Fibroblast of upper back skin (primary cell): ENCODE measurements around the gene DUT.
A peak's percentile ranks its signal among the peaks of the same experiment; 100 is the strongest.
"Not testable (repeated sequence)": the region's sequence is repeated elsewhere in the genome, so short reads cannot be mapped to it uniquely, and the experiment has no call there.

Experiments used
- DNase-seq: peaks from one replicate; pipeline ENCODE4 v3.0.0-alpha.2; 2013

Gene DUT

GRCh38 chr15:48330855-48331795 is at the start of gene DUT:
DUT (plus strand) TSS chr15:48331429; CDS start chr15:48331516, 87 bp downstream.
- DNase-seq: peak; percentile 77

DNA sequence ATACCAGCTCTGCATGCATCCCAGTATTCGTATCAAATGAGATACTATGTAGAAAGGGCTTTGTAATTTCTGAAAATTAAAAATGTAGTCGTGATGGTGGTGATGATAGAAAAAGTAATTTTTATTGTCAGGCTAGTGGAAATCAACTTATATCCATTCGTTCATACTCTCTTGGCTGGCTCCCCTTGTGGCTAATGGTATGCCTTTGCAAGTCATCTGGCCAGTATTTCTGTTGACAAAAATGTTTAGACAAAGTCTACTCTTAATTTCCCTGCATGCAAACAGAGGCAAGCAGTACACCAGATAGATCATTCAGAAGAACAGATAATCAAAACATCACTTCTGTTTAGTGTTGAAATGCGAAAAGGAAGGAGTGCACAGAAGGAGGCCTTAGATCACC is 49.6 kb upstream of the DUT start:
- DNase-seq: no peak

- DNase-seq: peak; percentile 30
Measured at GRCh38 chr15:48282216-48282615, 49.0 kb upstream of the DUT start.

DNA sequence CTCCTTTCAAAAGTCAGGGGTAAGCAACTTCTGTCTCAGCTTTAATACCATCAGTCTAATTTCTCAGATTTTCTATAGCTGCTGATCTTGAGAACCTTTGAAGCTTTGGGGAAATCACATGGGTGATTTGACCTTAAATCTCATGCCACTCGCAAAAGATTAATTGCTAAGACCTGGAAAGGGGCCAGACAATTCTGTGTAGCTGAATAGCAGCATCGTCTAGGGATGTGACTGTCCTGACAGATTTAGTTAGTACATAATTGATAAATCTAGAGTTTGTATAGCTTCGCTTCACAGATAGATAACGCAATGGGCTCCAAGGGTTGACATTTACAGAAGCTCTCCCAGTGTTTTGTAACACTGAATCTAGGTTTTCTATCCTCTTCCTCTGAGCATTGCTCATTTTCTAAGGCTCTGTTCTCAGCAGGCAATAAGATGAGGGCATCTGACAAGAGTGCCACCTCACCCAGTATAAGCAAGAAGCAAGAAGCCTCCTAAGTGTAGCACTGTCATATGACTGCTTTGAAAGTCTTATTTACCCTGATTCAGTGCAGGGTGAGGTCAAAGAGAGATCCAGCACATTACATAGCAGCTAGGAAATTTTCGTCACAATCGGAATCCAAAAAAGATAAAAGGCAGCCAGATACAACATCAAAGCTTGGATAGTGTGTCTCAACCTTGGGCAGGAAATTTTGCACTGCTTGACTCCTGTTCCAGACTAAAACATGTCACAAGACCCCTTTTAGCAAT is 47.7 kb upstream of the DUT start:
- no peak for DNase-seq

DNA sequence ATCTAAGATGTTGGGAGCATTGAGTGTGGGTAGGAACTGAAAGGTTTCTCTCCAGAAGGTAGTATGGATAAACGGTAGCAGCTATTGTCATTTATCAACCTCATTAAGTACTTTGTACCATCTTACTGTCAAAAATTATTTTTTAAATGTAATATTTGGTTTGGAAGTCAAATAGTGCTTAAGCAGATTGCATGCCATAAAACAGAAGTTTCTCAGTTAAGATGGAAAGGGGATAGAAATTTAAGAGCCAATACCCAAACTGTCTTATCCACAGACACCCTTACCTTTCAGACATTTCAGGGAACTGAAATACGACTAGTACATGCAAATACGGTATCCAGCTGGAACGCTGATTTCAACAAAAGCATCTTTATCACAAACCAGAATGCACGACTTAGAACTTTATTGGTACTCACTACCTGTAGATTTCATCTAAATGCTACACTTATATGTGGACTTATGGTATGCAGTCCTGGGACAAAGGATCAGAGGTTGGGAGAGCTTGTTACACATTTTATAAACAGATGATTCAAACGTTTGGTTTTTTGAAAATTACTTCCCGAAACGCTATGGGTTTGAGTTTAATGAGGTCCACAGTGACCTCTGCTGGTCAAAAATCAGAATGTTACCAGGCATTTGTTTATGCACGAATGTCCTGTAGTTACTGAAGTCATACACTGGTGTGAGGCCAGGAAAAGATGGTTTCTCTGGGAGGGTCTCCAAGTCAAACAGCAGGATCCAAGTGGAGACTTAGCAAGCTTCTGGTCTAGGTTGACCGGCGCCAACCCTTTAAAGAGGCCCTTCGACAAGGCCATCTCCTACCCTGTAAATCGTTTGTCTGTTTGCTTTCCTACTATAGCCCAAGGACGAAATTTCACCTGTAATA is 45.7 kb upstream of the DUT start:
- DNase-seq: peak; percentile 82

GRCh38 chr15:48289628-48290027 is 41.6 kb upstream of the DUT start:
- no peak for DNase-seq

GRCh38 chr15:48292458-48292857 is 38.8 kb upstream of the DUT start:
- DNase-seq: no peak

- DNase-seq: no peak
Measured at GRCh38 chr15:48297668-48298067, 33.6 kb upstream of the DUT start.

GRCh38 chr15:48298914-48299313 is 32.3 kb upstream of the DUT start:
- no peak for DNase-seq

DNA sequence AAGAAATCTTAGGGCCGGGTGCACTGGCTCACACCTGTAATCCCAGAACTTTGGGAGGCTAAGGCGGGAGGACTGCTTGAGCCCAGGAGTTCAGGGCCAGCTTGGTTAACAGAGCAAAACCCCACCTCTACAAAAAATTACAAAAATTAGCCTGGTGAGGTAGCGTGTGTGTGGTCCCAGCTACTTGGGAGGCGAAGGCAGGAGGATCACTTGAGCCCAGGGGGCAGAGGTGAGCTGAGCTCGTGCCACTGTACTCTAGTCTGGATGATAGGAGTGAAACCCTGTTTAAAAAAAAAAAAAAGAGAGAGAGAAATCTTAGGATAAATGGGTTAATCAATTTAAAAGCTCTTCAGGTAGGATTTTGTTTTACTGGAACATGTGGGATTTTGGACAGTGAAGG is 31.2 kb upstream of the DUT start:
- DNase-seq: no peak

DNA sequence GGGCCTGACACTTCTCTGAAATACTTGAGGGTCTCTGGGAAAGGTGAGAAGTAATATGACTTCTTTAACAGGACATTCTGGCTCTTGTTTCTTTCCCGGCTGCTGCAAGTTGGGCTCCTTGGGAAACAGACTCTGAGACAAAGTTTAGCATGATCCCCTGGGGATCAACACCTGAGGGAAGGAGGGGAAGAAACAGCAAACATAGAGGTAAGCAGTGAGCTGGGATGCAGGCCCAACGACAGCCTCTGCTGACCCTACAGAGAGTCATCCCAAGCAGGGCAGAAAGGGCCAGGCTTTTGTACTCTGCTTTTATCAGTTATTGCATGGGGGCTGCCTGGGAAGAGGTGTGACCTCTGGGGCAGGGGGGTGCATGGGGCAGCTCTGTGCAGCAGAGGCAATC is 26.8 kb upstream of the DUT start:
- no peak for DNase-seq

DNA sequence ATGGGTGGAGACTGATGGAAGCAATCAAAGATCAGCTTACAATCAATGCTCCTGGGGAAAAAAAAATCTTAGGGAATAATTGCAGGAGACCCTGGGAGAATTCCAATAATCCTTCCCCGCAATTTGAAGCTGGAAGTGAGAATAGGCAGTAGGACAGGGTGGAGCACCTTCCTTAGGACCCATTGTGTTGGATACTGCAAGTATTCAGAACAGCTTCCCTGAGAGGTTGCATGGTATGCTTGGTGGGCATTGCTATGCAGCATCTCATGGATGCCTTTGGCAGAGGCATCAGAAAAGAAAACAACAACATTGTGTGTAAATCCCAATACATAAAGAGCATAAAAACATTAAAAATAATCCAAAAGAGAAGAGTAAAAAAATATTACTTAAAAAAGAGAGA is 24.6 kb upstream of the DUT start:
- DNase-seq: no peak

- no peak for DNase-seq
Measured at GRCh38 chr15:48307586-48307985, 23.6 kb upstream of the DUT start.

DNA sequence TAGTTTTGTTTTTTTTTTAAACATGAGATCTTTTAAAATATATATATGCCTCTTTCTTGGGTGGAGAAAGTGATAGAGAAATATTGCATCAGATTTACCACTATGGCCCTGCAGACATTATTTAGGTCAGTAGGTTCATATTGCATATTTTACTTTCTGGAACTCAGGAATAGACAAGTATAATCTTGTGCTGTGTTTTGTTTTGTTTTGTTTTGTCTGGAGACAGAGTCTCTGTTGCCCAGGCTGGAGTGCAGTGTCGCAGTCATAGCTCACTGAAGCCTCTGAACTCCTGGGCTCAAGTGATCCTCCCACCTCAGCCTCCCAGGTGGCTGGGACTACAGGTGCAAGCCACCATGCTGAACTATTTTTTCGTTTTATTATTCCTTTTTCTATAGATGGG is 21.5 kb upstream of the DUT start:
- DNase-seq: no peak

DNA sequence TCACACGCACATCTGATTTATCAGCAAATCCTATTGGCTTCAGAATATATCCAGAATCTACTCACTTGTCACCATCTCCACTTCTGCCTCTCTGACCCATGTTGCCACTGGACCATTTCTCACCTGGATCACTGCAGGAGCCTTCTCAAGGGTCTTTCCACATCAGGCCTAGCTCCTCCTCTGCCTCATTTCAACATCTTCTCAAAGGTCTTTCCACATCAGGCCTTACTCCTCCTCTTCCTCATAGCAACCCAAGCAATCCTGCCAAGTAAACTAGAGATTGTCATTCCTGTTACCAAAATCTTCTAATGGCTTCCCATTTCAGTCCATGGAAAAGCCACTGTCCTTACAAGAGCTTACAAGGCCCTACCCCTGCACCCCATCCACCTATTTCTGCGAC is 18.0 kb upstream of the DUT start:
- DNase-seq: no peak

DNA sequence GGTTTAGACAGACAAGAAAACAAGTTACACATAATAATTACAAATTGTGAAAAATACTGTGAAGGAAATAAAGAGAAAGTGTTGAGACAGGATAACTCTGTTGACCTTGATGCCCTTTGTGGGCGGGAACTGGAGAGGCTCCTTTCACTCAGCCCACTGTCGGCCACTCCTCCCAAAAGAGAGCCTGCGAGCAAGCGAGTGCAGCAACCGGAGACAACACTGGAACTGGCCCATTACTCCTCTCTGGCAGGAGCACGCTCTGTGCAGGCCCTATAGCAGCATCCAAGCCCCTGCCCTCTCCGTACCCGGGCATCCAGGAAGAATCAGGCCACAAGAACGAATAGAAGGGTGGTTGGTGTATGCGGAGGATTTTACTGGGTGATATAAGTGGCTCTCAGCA is 16.2 kb upstream of the DUT start:
- DNase-seq: no peak

DNA sequence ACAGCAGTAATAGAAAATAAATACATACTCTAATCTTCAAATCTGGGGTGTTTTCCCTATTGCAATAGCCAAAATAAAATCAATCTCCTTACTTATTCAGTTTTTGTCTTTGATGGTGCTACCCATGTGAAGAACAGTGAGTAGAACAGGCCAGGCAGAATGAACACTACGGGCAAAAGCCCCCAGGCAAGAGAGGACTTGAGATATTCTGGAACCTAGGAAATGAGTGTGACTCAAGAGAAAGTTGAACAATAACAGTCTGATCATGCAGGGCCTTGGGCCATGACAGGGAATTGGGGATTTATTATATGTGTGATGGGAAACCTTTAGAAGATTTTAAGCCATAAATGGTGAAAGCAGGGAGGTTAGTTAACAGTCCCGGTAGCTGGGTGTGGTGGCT is 14.0 kb upstream of the DUT start:
- no peak for DNase-seq

- DNase-seq: no peak
Measured at GRCh38 chr15:48318131-48318530, 13.1 kb upstream of the DUT start.

GRCh38 chr15:48323294-48323693 is 7.9 kb upstream of the DUT start:
- DNase-seq: no peak

GRCh38 chr15:48324949-48325348 is 6.3 kb upstream of the DUT start:
- no peak for DNase-seq

DNA sequence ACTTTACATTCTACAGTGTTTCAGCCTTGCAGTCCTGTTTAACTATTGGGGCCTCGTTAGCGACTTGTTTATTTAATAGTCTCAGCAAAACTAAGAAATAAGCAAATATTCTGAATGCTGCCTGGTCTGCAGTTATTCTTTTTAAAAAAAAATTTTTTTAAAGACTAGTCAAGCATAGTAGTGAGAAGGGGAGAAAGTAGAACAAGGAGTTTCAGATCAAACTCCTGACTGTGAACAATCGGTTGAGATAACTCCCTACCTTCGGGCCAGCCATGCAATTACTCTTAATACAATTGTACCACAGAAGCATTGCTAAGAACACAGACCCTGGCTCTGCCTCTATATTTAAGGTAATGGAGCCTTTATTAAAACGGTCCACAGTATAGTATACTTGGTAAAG is 5.8 kb upstream of the DUT start:
- DNase-seq: no peak

GRCh38 chr15:48326180-48326579 is 5.0 kb upstream of the DUT start:
- DNase-seq: not testable (repeated sequence)

GRCh38 chr15:48330105-48330785 is 984 bp upstream of the DUT start:
- DNase-seq: peak; percentile 16
